Epithelial cell of esophagus (primary cell): ENCODE measurements around the gene ZBTB7A.

Experiments
- DNase-seq: peaks from one replicate; pipeline ENCODE4 v3.0.0; 2010; ENCODE audit warnings: low read depth
- H3K4me3 ChIP-seq: 2 replicates; pipeline ENCODE4 v1.5.1; 2011; ENCODE audit warnings: mild to moderate bottlenecking, low read length, control low read depth
- CTCF ChIP-seq: IDR thresholded peaks from 2 replicates; pipeline ENCODE4 v1.5.1; 2011; ENCODE audit warnings: low read depth, mild to moderate bottlenecking, low read length, control low read depth, inconsistent platforms; ENCODE audit not compliant: insufficient read depth; ENCODE audit errors: missing control alignments

The ZBTB7A gene

GRCh38 chr19:4053423-4054324 is 13.0 kb downstream of the ZBTB7A start:
- TF ChIP-seq CTCF: no peak
- peak overlapping the region; percentile 9 for H3K4me3 ChIP-seq
- no peak for DNase-seq

- H3K4me3 ChIP-seq: peak overlapping the region; percentile 9
- DNase-seq: peak; percentile 57
These were observed 13.7 kb downstream of the ZBTB7A start for GRCh38 chr19:4052993-4053422.

GRCh38 chr19:4052114-4052992 is 14.3 kb downstream of the ZBTB7A start:
- peak; percentile 80 for DNase-seq
- TF ChIP-seq CTCF: no peak

More at GRCh38 chr19:4052993-4053422, 13.7 kb downstream of the ZBTB7A start:
- no peak for TF ChIP-seq CTCF

GRCh38 chr19:4051175-4052101 is 15.3 kb downstream of the ZBTB7A start:
- peak; percentile 88 for DNase-seq
- H3K4me3 ChIP-seq: peak overlapping the region; percentile 20

More at GRCh38 chr19:4052114-4052992, 14.3 kb downstream of the ZBTB7A start:
- peak overlapping the region; percentile 20 for H3K4me3 ChIP-seq

GRCh38 chr19:4049432-4049831 is 17.3 kb downstream of the ZBTB7A start:
- no peak for TF ChIP-seq CTCF
- DNase-seq: no peak
- H3K4me3 ChIP-seq: no peak overlapping the region

More at GRCh38 chr19:4051175-4052101, 15.3 kb downstream of the ZBTB7A start:
- TF ChIP-seq CTCF: no peak
